ENCODE data around the gene COL4A2.

Gene COL4A2

GRCh38 chr13:110293649-110294048 is 13.4 kb upstream of the COL4A2 start:
- H3K4me3 ChIP-seq (ENCODE audit: low read length in 2 of 2) = no peak overlapping the region
- H3K18ac ChIP-seq (ENCODE audit: low read length) = no peak overlapping the region
- no peak overlapping the region for H2BK5ac ChIP-seq (ENCODE audit: low read length)
- peaks cover 4 to 11% of the 10 kb centered on the region in 2 donors for H3K4me1 ChIP-seq (ENCODE audit: control insufficient read depth in 2 of 2, insufficient read depth in 1 of 2, low read depth in 1 of 2, low read length in 2 of 2)
- no peak overlapping the region for H3K27ac ChIP-seq (replicated peaks; ENCODE audit: low read length)
- no peak overlapping the region for H3K4me2 ChIP-seq (ENCODE audit: insufficient read depth, low read length, poor library complexity, severe bottlenecking)
- H2AK5ac ChIP-seq (ENCODE audit: low read depth, low read length) = no peak overlapping the region
- no peak overlapping the region for H4K8ac ChIP-seq (ENCODE audit: low read depth, low read length)
- H2BK120ac ChIP-seq (ENCODE audit: low read depth, low read length) = no peak overlapping the region
- H4K91ac ChIP-seq (ENCODE audit: low read depth, low read length, poor library complexity) = no peak overlapping the region
- H3K79me1 ChIP-seq (ENCODE audit: low read depth, low read length) = peaks cover 7% of the 10 kb centered on the region
- no peak overlapping the region for H3K4ac ChIP-seq (ENCODE audit: low read length)
- no CpG with 5 or more reads among the region's 3 CpGs for WGBS, 2 donors (ENCODE audit: extremely low coverage in 2 of 2, insufficient read length in 2 of 2, insufficient replicate concordance in 1 of 2)
- no peak overlapping the region for H2BK12ac ChIP-seq (ENCODE audit: low read length)
- H3K14ac ChIP-seq (ENCODE audit: low read length) = no peak overlapping the region
- H2AFZ ChIP-seq (ENCODE audit: low read length) = no peak overlapping the region
- DNase-seq (ENCODE audit: low spot score) = no peak
- H2BK15ac ChIP-seq (ENCODE audit: low read length) = no peak overlapping the region
- H3K9me3 ChIP-seq (replicated peaks in 1 of 2; ENCODE audit: control insufficient read depth in 2 of 2, insufficient read depth in 1 of 2, low read depth in 1 of 2, low read length in 2 of 2) = peaks cover 0 to 4% of the 10 kb centered on the region in 2 donors
- H3K27me3 ChIP-seq (ENCODE audit: control insufficient read depth in 3 of 3, insufficient read depth in 3 of 3, low read depth in 1 of 3, low read length in 3 of 3) = no peaks in the 10 kb centered on the region
- H3K9ac ChIP-seq (ENCODE audit: low read depth, low read length, poor library complexity) = no peak overlapping the region
- H3K23ac ChIP-seq (ENCODE audit: low read depth, low read length, poor library complexity) = no peak overlapping the region
- peaks cover 0 to 12% of the 10 kb centered on the region in 2 donors for H3K36me3 ChIP-seq (replicated peaks in 1 of 2; ENCODE audit: control insufficient read depth in 2 of 2, insufficient read depth in 2 of 2, low read length in 2 of 2)

GRCh38 chr13:110294146-110294545 is 12.9 kb upstream of the COL4A2 start:
- no peak overlapping the region for H3K9ac ChIP-seq (ENCODE audit: low read depth, low read length, poor library complexity)
- H2BK120ac ChIP-seq (ENCODE audit: low read depth, low read length) = no peak overlapping the region
- H2AK5ac ChIP-seq (ENCODE audit: low read depth, low read length) = no peak overlapping the region
- H3K14ac ChIP-seq (ENCODE audit: low read length) = no peak overlapping the region
- no peaks in the 10 kb centered on the region for H3K27me3 ChIP-seq (ENCODE audit: control insufficient read depth in 3 of 3, insufficient read depth in 3 of 3, low read depth in 1 of 3, low read length in 3 of 3)
- no peak overlapping the region for H2BK5ac ChIP-seq (ENCODE audit: low read length)
- H4K91ac ChIP-seq (ENCODE audit: low read depth, low read length, poor library complexity) = no peak overlapping the region
- H3K4me3 ChIP-seq (ENCODE audit: low read length in 2 of 2) = no peak overlapping the region
- no CpG with 5 or more reads among the region's 3 CpGs for WGBS, 2 donors (ENCODE audit: extremely low coverage in 2 of 2, insufficient read length in 2 of 2, insufficient replicate concordance in 1 of 2)
- H2AFZ ChIP-seq (ENCODE audit: low read length) = no peak overlapping the region
- peaks cover 0 to 9% of the 10 kb centered on the region in 2 donors for H3K36me3 ChIP-seq (replicated peaks in 1 of 2; ENCODE audit: control insufficient read depth in 2 of 2, insufficient read depth in 2 of 2, low read length in 2 of 2)
- no peak overlapping the region for H3K23ac ChIP-seq (ENCODE audit: low read depth, low read length, poor library complexity)
- H3K4ac ChIP-seq (ENCODE audit: low read length) = no peak overlapping the region
- H3K27ac ChIP-seq (replicated peaks; ENCODE audit: low read length) = no peak overlapping the region
- no peak overlapping the region for H2BK15ac ChIP-seq (ENCODE audit: low read length)
- H3K18ac ChIP-seq (ENCODE audit: low read length) = no peak overlapping the region
- DNase-seq (ENCODE audit: low spot score) = no peak
- H2BK12ac ChIP-seq (ENCODE audit: low read length) = no peak overlapping the region
- H3K9me3 ChIP-seq (replicated peaks in 1 of 2; ENCODE audit: control insufficient read depth in 2 of 2, insufficient read depth in 1 of 2, low read depth in 1 of 2, low read length in 2 of 2) = peaks cover 0 to 4% of the 10 kb centered on the region in 2 donors
- H3K79me1 ChIP-seq (ENCODE audit: low read depth, low read length) = peaks cover 7% of the 10 kb centered on the region
- H3K4me2 ChIP-seq (ENCODE audit: insufficient read depth, low read length, poor library complexity, severe bottlenecking) = no peak overlapping the region
- H4K8ac ChIP-seq (ENCODE audit: low read depth, low read length) = no peak overlapping the region
- H3K4me1 ChIP-seq (ENCODE audit: control insufficient read depth in 2 of 2, insufficient read depth in 1 of 2, low read depth in 1 of 2, low read length in 2 of 2) = peaks cover 8 to 11% of the 10 kb centered on the region in 2 donors

DNA sequence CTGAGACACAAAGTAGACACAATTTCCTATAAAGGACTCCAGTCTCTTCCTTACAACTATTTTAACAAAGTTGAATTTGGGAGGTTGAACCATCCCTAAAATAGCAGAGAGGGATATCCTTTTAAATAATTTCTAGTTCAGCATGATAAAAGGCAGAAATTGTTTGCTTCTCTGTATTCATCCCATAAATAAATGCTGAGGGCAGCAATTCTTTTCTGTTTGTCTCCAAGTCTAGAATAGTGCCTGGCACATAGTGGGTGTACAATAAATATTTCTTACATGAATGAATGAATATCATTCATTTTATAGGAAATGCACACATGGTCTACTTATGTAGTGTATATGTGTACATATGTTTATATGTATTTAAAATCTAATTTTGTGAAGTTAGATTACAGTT is 12.5 kb upstream of the COL4A2 start:
- no peak overlapping the region for H3K4me2 ChIP-seq (ENCODE audit: insufficient read depth, low read length, poor library complexity, severe bottlenecking)
- no peak overlapping the region for H3K4ac ChIP-seq (ENCODE audit: low read length)
- no peak overlapping the region for H3K27ac ChIP-seq (replicated peaks; ENCODE audit: low read length)
- H3K14ac ChIP-seq (ENCODE audit: low read length) = no peak overlapping the region
- H2BK5ac ChIP-seq (ENCODE audit: low read length) = no peak overlapping the region
- no peak overlapping the region for H2AK5ac ChIP-seq (ENCODE audit: low read depth, low read length)
- no peak overlapping the region for H3K23ac ChIP-seq (ENCODE audit: low read depth, low read length, poor library complexity)
- H2BK12ac ChIP-seq (ENCODE audit: low read length) = no peak overlapping the region
- H3K79me1 ChIP-seq (ENCODE audit: low read depth, low read length) = peaks cover 7% of the 10 kb centered on the region
- no peaks in the 10 kb centered on the region for H3K27me3 ChIP-seq (ENCODE audit: control insufficient read depth in 3 of 3, insufficient read depth in 3 of 3, low read depth in 1 of 3, low read length in 3 of 3)
- H2AFZ ChIP-seq (ENCODE audit: low read length) = no peak overlapping the region
- H3K9me3 ChIP-seq (replicated peaks in 1 of 2; ENCODE audit: control insufficient read depth in 2 of 2, insufficient read depth in 1 of 2, low read depth in 1 of 2, low read length in 2 of 2) = peaks cover 0 to 4% of the 10 kb centered on the region in 2 donors
- peaks cover 10 to 11% of the 10 kb centered on the region in 2 donors for H3K4me1 ChIP-seq (ENCODE audit: control insufficient read depth in 2 of 2, insufficient read depth in 1 of 2, low read depth in 1 of 2, low read length in 2 of 2)
- no peak overlapping the region for H2BK15ac ChIP-seq (ENCODE audit: low read length)
- H4K91ac ChIP-seq (ENCODE audit: low read depth, low read length, poor library complexity) = no peak overlapping the region
- H3K4me3 ChIP-seq (ENCODE audit: low read length in 2 of 2) = no peak overlapping the region
- no peak overlapping the region for H3K9ac ChIP-seq (ENCODE audit: low read depth, low read length, poor library complexity)
- no peak overlapping the region for H4K8ac ChIP-seq (ENCODE audit: low read depth, low read length)
- no peak for DNase-seq (ENCODE audit: low spot score)
- peaks cover 0 to 11% of the 10 kb centered on the region in 2 donors for H3K36me3 ChIP-seq (replicated peaks in 1 of 2; ENCODE audit: control insufficient read depth in 2 of 2, insufficient read depth in 2 of 2, low read length in 2 of 2)
- H3K18ac ChIP-seq (ENCODE audit: low read length) = no peak overlapping the region
- H2BK120ac ChIP-seq (ENCODE audit: low read depth, low read length) = no peak overlapping the region

- Histone ChIP-seq H3K23ac (ENCODE audit: low read depth, low read length, poor library complexity) (no peak overlapping the region), H2BK5ac (ENCODE audit: low read length) (no peak overlapping the region), H2BK120ac (ENCODE audit: low read depth, low read length) (no peak overlapping the region), H2BK15ac (ENCODE audit: low read length) (no peak overlapping the region), H3K9me3 (replicated peaks in 1 of 2; ENCODE audit: control insufficient read depth in 2 of 2, insufficient read depth in 1 of 2, low read depth in 1 of 2, low read length in 2 of 2) (peaks cover 0 to 4% of the 10 kb centered on the region in 2 donors), H3K4ac (ENCODE audit: low read length) (no peak overlapping the region), H3K27me3 (ENCODE audit: control insufficient read depth in 3 of 3, insufficient read depth in 3 of 3, low read depth in 1 of 3, low read length in 3 of 3) (no peaks in the 10 kb centered on the region), H3K27ac (replicated peaks; ENCODE audit: low read length) (no peak overlapping the region), H3K4me3 (ENCODE audit: low read length in 2 of 2) (no peak overlapping the region), H4K8ac (ENCODE audit: low read depth, low read length) (no peak overlapping the region), H3K4me2 (ENCODE audit: insufficient read depth, low read length, poor library complexity, severe bottlenecking) (no peak overlapping the region), H4K91ac (ENCODE audit: low read depth, low read length, poor library complexity) (no peak overlapping the region), H3K4me1 (ENCODE audit: control insufficient read depth in 2 of 2, insufficient read depth in 1 of 2, low read depth in 1 of 2, low read length in 2 of 2) (peaks cover 11 to 15% of the 10 kb centered on the region in 2 donors), H3K36me3 (replicated peaks in 1 of 2; ENCODE audit: control insufficient read depth in 2 of 2, insufficient read depth in 2 of 2, low read length in 2 of 2) (peaks cover 0 to 22% of the 10 kb centered on the region in 2 donors), H3K9ac (ENCODE audit: low read depth, low read length, poor library complexity) (no peak overlapping the region), H3K18ac (ENCODE audit: low read length) (no peak overlapping the region), H3K79me1 (ENCODE audit: low read depth, low read length) (peaks cover 5% of the 10 kb centered on the region), H3K14ac (ENCODE audit: low read length) (no peak overlapping the region), H2BK12ac (ENCODE audit: low read length) (no peak overlapping the region), H2AFZ (ENCODE audit: low read length) (no peak overlapping the region), H2AK5ac (ENCODE audit: low read depth, low read length) (no peak overlapping the region)
- WGBS, 2 donors (ENCODE audit: extremely low coverage in 2 of 2, insufficient read length in 2 of 2, insufficient replicate concordance in 1 of 2) = no CpG with 5 or more reads among the region's 6 CpGs
- DNase-seq (ENCODE audit: low spot score) = no peak
These were observed 10.1 kb upstream of the COL4A2 start for GRCh38 chr13:110297011-110297410.
